HuH-7.5 (cell line): Measurements from ENCODE around the gene ARMH2.
A peak's percentile ranks its signal among the peaks of the same experiment; 100 is the strongest.
"Not testable (repeated sequence)": the region's sequence is repeated elsewhere in the genome, so short reads cannot be mapped to it uniquely, and the experiment has no call there.

Experiments
- DNase-seq: peaks from one replicate; pipeline ENCODE4 v3.0.0; 2011; ENCODE audit warnings: low spot score

ARMH2 gene

GRCh38 chr6:24764833-24765828 lies 33.6 kb downstream of the ARMH2 start:
- not testable (repeated sequence) for DNase-seq

GRCh38 chr6:24763578-24763977 lies 35.1 kb downstream of the ARMH2 start:
- no peak for DNase-seq

- no peak for DNase-seq
These were observed 36.9 kb downstream of the ARMH2 start for GRCh38 chr6:24761851-24762250.

GRCh38 chr6:24761193-24761835 lies 37.4 kb downstream of the ARMH2 start:
- peak; percentile 9 for DNase-seq

GRCh38 chr6:24760210-24760609 lies 38.5 kb downstream of the ARMH2 start:
- DNase-seq: no peak

- DNase-seq: no peak
These were observed 39.0 kb downstream of the ARMH2 start for GRCh38 chr6:24759718-24760117.

GRCh38 chr6:24757611-24758010 lies 41.1 kb downstream of the ARMH2 start:
- no peak for DNase-seq

GRCh38 chr6:24755279-24755678 lies 43.4 kb downstream of the ARMH2 start:
- no peak for DNase-seq

GRCh38 chr6:24754378-24754777 lies 44.3 kb downstream of the ARMH2 start:
- not testable (repeated sequence) for DNase-seq

GRCh38 chr6:24753545-24753944 lies 45.2 kb downstream of the ARMH2 start:
- DNase-seq: no peak

GRCh38 chr6:24752917-24753492 lies 45.7 kb downstream of the ARMH2 start:
- DNase-seq: no peak

GRCh38 chr6:24752503-24752902 lies 46.2 kb downstream of the ARMH2 start:
- no peak for DNase-seq

GRCh38 chr6:24750878-24751277 lies 47.8 kb downstream of the ARMH2 start:
- not testable (repeated sequence) for DNase-seq

- no peak for DNase-seq
These were observed 49.4 kb downstream of the ARMH2 start for GRCh38 chr6:24749297-24749696.
